H1 (cell line): ENCODE results near the gene PPP1CC. TPM values are rescaled to one million over a fixed set of nuclear protein-coding genes. Genes with fewer than 3 reads are reported as not detected.

Source experiments
- CTCF ChIA-PET: fragments of 300-600 bp; sonication (Branson Sonifier 250); formaldehyde crosslinking; loops from one replicate; lab custom pipeline; 2021; ENCODE audit not compliant: partially characterized antibody; lab: Charles Lee
- POLR2A ChIA-PET: fragments of 300-600 bp; sonication (Branson Sonifier 250); formaldehyde crosslinking; loops from one replicate; lab custom pipeline; 2021; ENCODE audit warnings: inconsistent platforms; ENCODE audit not compliant: partially characterized antibody; lab: Charles Lee
- DNase-seq, 2 experiments: peaks; one replicate each; pipeline versions ENCODE4 v3.0.0 to v3.0.0-alpha.2; 2010 to 2022; ENCODE audit warnings: low spot score in 2 of 2, low read depth in 1 of 2, mixed read lengths in 1 of 2
- FAIRE-seq: peaks from 2 replicates; lab custom pipeline; 2011; peaks lifted over from hg19 to GRCh38; lab: Jason Lieb, UNC
- H2AFZ ChIP-seq: 2 replicates; pipeline ENCODE4 v1.8.1; 2012; ENCODE audit warnings: low read length, inconsistent platforms
- H2AK5ac ChIP-seq: 2 replicates; pipeline ENCODE4 v1.6.1; 2013; ENCODE audit warnings: low read depth, low read length
- H2BK120ac ChIP-seq: replicated peaks from 2 replicates; pipeline ENCODE3; 2013; ENCODE audit warnings: low read depth, low read length, inconsistent platforms
- H2BK12ac ChIP-seq: 2 replicates; pipeline ENCODE4 v1.6.1; 2013; ENCODE audit warnings: low read depth, low read length
- H2BK15ac ChIP-seq: 2 replicates; pipeline ENCODE4 v1.6.1; 2013; ENCODE audit warnings: low read length
- H2BK20ac ChIP-seq: 2 replicates; pipeline ENCODE4 v1.6.1; 2013; ENCODE audit warnings: low read length
- H2BK5ac ChIP-seq: 2 replicates; pipeline ENCODE4 v1.6.1; 2013; ENCODE audit warnings: low read depth, low read length
- H3K14ac ChIP-seq: 2 replicates; pipeline ENCODE4 v1.6.1; 2013; ENCODE audit warnings: inconsistent platforms; ENCODE audit not compliant: insufficient read length
- H3K18ac ChIP-seq: 2 replicates; pipeline ENCODE4 v1.6.1; 2013; ENCODE audit warnings: low read length; ENCODE audit errors: extremely low read depth
- H3K23ac ChIP-seq: 2 replicates; pipeline ENCODE4 v1.6.1; 2013; ENCODE audit warnings: inconsistent platforms; ENCODE audit not compliant: insufficient read length
- H3K23me2 ChIP-seq: 2 replicates; pipeline ENCODE4 v1.6.1; 2013; ENCODE audit warnings: low read depth, low read length
- H3K27ac ChIP-seq: 2 replicates; pipeline ENCODE4 v1.6.1; 2011; ENCODE audit warnings: low read depth, low read length, inconsistent platforms
- H3K27me3 ChIP-seq, 4 experiments: replicated peaks in 1 of 4; 1 replicate in 1 of 4; 2 replicates in 3 of 4; pipeline versions ENCODE4 v1.6.1 to v1.8.1; 2011 to 2013; ENCODE audit warnings: low read length in 3 of 4, mild to moderate bottlenecking in 3 of 4, inconsistent platforms in 2 of 4, mixed read lengths in 2 of 4, moderate library complexity in 1 of 4; ENCODE audit not compliant: control insufficient read depth in 3 of 4, insufficient read depth in 3 of 4; ENCODE audit errors: extremely low read depth in 1 of 4
- H3K36me3 ChIP-seq, 4 experiments: 2 replicates each; pipeline versions ENCODE4 v1.6.1 to v1.8.1; 2011 to 2013; ENCODE audit warnings: mild to moderate bottlenecking in 4 of 4, low read length in 3 of 4, moderate library complexity in 2 of 4, control low read depth in 1 of 4, inconsistent platforms in 1 of 4; ENCODE audit not compliant: insufficient read depth in 4 of 4, control insufficient read depth in 2 of 4
- H3K4ac ChIP-seq: replicated peaks from 2 replicates; pipeline ENCODE3; 2013; ENCODE audit warnings: low read length, low read depth, mixed read lengths, inconsistent platforms; ENCODE audit not compliant: insufficient read length
- H3K4me1 ChIP-seq, 4 experiments: replicated peaks in 1 of 4; 1 replicate in 1 of 4; 2 replicates in 3 of 4; pipeline versions ENCODE4 v1.6.1 to v1.8.1; 2011 to 2013; ENCODE audit warnings: low read length in 3 of 4, inconsistent platforms in 2 of 4, mixed read lengths in 1 of 4; ENCODE audit not compliant: insufficient read depth in 4 of 4, control insufficient read depth in 3 of 4
- H3K4me2 ChIP-seq, 2 experiments: 2 replicates each; pipeline versions ENCODE4 v1.6.1 to v1.8.1; 2011 to 2013; ENCODE audit warnings: low read depth in 2 of 2, low read length in 2 of 2, control low read depth in 1 of 2, inconsistent platforms in 1 of 2, mild to moderate bottlenecking in 1 of 2; ENCODE audit not compliant: insufficient read depth in 1 of 2
- H3K4me3 ChIP-seq, 4 experiments: fragments of 200-600, 300-600 bp in 1 of 4; sonication (generic), shearing (Covaris generic), sonication (Bioruptor Twin) in 1 of 4; 2 replicates each; pipeline versions ENCODE4 v1.5.1 to v1.8.1; 2011 to 2016; ENCODE audit warnings: low read length in 4 of 4, low read depth in 3 of 4, control low read depth in 2 of 4, inconsistent platforms in 2 of 4, mild to moderate bottlenecking in 2 of 4, mixed read lengths in 1 of 4, moderate library complexity in 1 of 4; ENCODE audit not compliant: insufficient read depth in 2 of 4; ENCODE audit errors: extremely low read depth in 1 of 4
- H3K56ac ChIP-seq: replicated peaks from 2 replicates; pipeline ENCODE3; 2013; ENCODE audit warnings: low read depth, mild to moderate bottlenecking, mixed read lengths, low read length, inconsistent platforms; ENCODE audit not compliant: insufficient read length
- H3K79me1 ChIP-seq: 2 replicates; pipeline ENCODE4 v1.6.1; 2013; ENCODE audit warnings: low read depth, low read length, control low read depth
- H3K79me2 ChIP-seq, 2 experiments: 2 replicates each; pipeline versions ENCODE4 v1.6.1 to v1.8.1; 2012 to 2013; ENCODE audit warnings: low read length in 2 of 2, mild to moderate bottlenecking in 2 of 2, inconsistent platforms in 1 of 2; ENCODE audit not compliant: insufficient read depth in 2 of 2, control insufficient read depth in 1 of 2
- H3K9ac ChIP-seq, 4 experiments: replicated peaks in 1 of 4; 1 replicate in 1 of 4; 2 replicates in 3 of 4; pipeline versions ENCODE4 v1.6.1 to v1.8.1; 2011 to 2013; ENCODE audit warnings: low read depth in 3 of 4, low read length in 3 of 4, control low read depth in 2 of 4, mild to moderate bottlenecking in 2 of 4, moderate library complexity in 2 of 4, inconsistent platforms in 1 of 4; ENCODE audit errors: extremely low read depth in 1 of 4
- H3K9me3 ChIP-seq, 2 experiments: 2 replicates each; pipeline versions ENCODE4 v1.6.1 to v1.8.1; 2012 to 2013; ENCODE audit warnings: mild to moderate bottlenecking in 2 of 2, moderate library complexity in 2 of 2, control low read depth in 1 of 2, inconsistent platforms in 1 of 2, low read depth in 1 of 2, low read length in 1 of 2, mixed read lengths in 1 of 2; ENCODE audit not compliant: insufficient read depth in 2 of 2
- H4K20me1 ChIP-seq, 2 experiments: replicated peaks in 1 of 2; 2 replicates each; pipeline versions ENCODE3 to v1.8.1; 2011 to 2013; ENCODE audit warnings: inconsistent platforms in 2 of 2, low read length in 2 of 2, mild to moderate bottlenecking in 1 of 2; ENCODE audit not compliant: insufficient read depth in 2 of 2, control insufficient read depth in 1 of 2
- H4K5ac ChIP-seq: 2 replicates; pipeline ENCODE4 v1.6.1; 2013; ENCODE audit warnings: low read length, low read depth, mixed read lengths, inconsistent platforms; ENCODE audit not compliant: insufficient read length
- H4K8ac ChIP-seq: 2 replicates; pipeline ENCODE4 v1.8.0; 2013; ENCODE audit warnings: mild to moderate bottlenecking, moderate library complexity, low read length, inconsistent platforms; ENCODE audit not compliant: insufficient read depth; ENCODE audit errors: extremely low read depth
- H4K91ac ChIP-seq: replicated peaks from 2 replicates; pipeline ENCODE3; 2013; ENCODE audit warnings: low read length, mixed read lengths, inconsistent platforms; ENCODE audit not compliant: insufficient read length
- BRCA1 ChIP-seq: IDR thresholded peaks from 2 replicates; pipeline ENCODE4 v1.6.1; 2012; ENCODE audit warnings: low read depth, low read length, improper control_type of control experiment
- CBX5 ChIP-seq: fragments of 300-800, 300-1000 bp; sonication (generic); IDR thresholded peaks from 2 replicates; pipeline ENCODE4 v1.7.1; 2016; ENCODE audit warnings: antibody characterized with exemption, low read length, low read depth
- CEBPB ChIP-seq: IDR thresholded peaks from 2 replicates; pipeline ENCODE4 v1.6.1; 2012; ENCODE audit warnings: low read depth, low read length
- EGR1 ChIP-seq: IDR thresholded peaks from 2 replicates; pipeline ENCODE4 v1.6.1; 2011; ENCODE audit warnings: low read depth, low read length, borderline replicate concordance
- JUND ChIP-seq: IDR thresholded peaks from 2 replicates; pipeline ENCODE4 v1.6.1; 2011; ENCODE audit warnings: mild to moderate bottlenecking, improper control_type of control experiment, low read length
- KDM5A ChIP-seq: fragments of 200-600 bp; IDR thresholded peaks from 2 replicates; pipeline ENCODE4 v1.7.1; 2012; ENCODE audit warnings: mild to moderate bottlenecking, low read length, inconsistent platforms, mixed read lengths
- SRF ChIP-seq: IDR thresholded peaks from 2 replicates; pipeline ENCODE4 v1.6.1; 2011; ENCODE audit warnings: mild to moderate bottlenecking, low read depth, low read length, moderate library complexity
- TBP ChIP-seq: IDR thresholded peaks from 2 replicates; pipeline ENCODE4 v1.6.1; 2011; ENCODE audit warnings: low read depth, low read length, improper control_type of control experiment
- WGBS, 2 experiments: shearing (Covaris generic) in 1 of 2; methylation state at CpG; one replicate each; pipeline versions ENCODE4 v1.1.6 to v1.1.7; 2013 to 2015; ENCODE audit warnings: low lambda C conversion rate in 2 of 2, mixed read lengths in 2 of 2, inconsistent platforms in 1 of 2, low coverage in 1 of 2, missing lambda C conversion rate in 1 of 2; ENCODE audit not compliant: insufficient replicate concordance in 2 of 2, insufficient coverage in 1 of 2, insufficient read length in 1 of 2; ENCODE audit errors: extremely low coverage in 1 of 2, missing lambda C conversion rate in 1 of 2; 5-methylcytosine and 5-hydroxymethylcytosine counted together
- polyA plus RNA-seq, 7 experiments: library from polyadenylated mRNA; depleted of rRNA in 3 of 7; stranded (reverse) in 5 of 7; unstranded in 2 of 7; fragments of >200 nt in 5 of 7; fragments of 200-250 nt in 2 of 7; gene quantifications; 1 replicate in 5 of 7; 2 replicates in 1 of 7; 4 replicates in 1 of 7; pipeline versions ENCODE4 v1.2.1 to v1.2.3, GENCODE V29; 2011 to 2013; ENCODE audit warnings: missing spikeins in 2 of 7, mixed read lengths in 2 of 7
- total RNA-seq: library from RNA; stranded (reverse); fragmentation: NEBNext Ultra II Directional; extraction: Animal tissue kit (Norgen Biotek cat#: 25700); gene quantifications from 2 replicates; pipeline ENCODE4 v1.2.1, GENCODE V29; 2021

The PPP1CC gene
- total and polyA plus RNA-seq, 2 of the 8 experiments (the other 6 are each of a cell fraction or from before 2014, with no cell fraction given), result 193 to 350 TPM

DNA sequence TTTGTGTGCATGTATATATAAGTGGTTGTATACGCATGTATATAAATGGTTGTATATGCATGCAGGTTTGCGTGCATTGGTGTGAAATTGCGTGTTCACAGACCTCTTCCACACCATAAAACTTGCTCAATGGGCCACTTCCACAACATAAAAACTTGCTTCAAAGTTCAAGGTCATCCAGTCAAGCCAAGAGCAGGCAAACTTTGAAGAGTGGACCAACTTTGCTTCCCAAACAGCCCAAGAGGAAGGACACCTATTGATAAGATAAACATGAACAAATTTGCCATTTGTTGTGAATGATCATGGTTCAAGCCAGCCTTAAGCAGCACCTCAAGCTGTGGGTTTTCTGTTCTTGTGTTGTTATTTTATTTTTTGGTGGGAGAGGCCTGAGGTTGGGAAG is 25.2 kb upstream of the PPP1CC start:
- Histone ChIP-seq H2BK120ac (no peak overlapping the region), H3K23ac (no peak overlapping the region), H4K91ac (no peak overlapping the region), H2AFZ (no peak overlapping the region), H3K36me3 (no peaks in the 10 kb centered on the region), H3K27ac (no peak overlapping the region), H3K79me1 (no peaks in the 10 kb centered on the region), H3K4me1 (no peaks in the 10 kb centered on the region), H4K5ac (no peak overlapping the region), H3K56ac (no peak overlapping the region), H4K20me1 (no peaks in the 10 kb centered on the region), H2BK12ac (no peak overlapping the region), H4K8ac (no peak overlapping the region), H3K9me3 (0 out of 4 replicates have a peak, but pooled peaks cover 3% of the 10 kb centered on the region in 2 experiments), H2AK5ac (no peak overlapping the region), H3K27me3 (no peaks in the 10 kb centered on the region), H3K4me3 (no peak overlapping the region), H3K9ac (no peak overlapping the region), H3K23me2 (no peaks in the 10 kb centered on the region), H3K79me2 (no peaks in the 10 kb centered on the region), H3K18ac (no peak overlapping the region), H2BK20ac (no peak overlapping the region), H3K4ac (no peak overlapping the region), H3K14ac (no peak overlapping the region), H2BK15ac (no peak overlapping the region), H2BK5ac (no peak overlapping the region), H3K4me2 (no peak overlapping the region)
- 92% methylated on average over 3 of the region's 3 CpGs; no CpG with 5 or more reads in 1 of the 2 experiments for WGBS, 2 experiments
- ChIA-PET POLR2A (no interaction called here), CTCF (interaction anchor here (0.6 to 1.5 kb wide), 5 partner anchors 34 to 1726 kb away, joined by 3 to 4 read pairs (median 3); no protein-coding TSS in a partner anchor)
- FAIRE-seq (no peak), DNase-seq (no peak)
- TF ChIP-seq SRF, result no peak
- no peak for TF ChIP-seq EGR1
- no peak for TF ChIP-seq BRCA1
- no peak for TF ChIP-seq CBX5
- TF ChIP-seq JUND, result no peak
- no peak for TF ChIP-seq TBP
- TF ChIP-seq CEBPB, result no peak
- no peak for TF ChIP-seq KDM5A
